GM10266 (cell line): Measurements from ENCODE around the gene PRKCH.

Experiments used
- DNase-seq: peaks from one replicate; pipeline ENCODE4 v3.0.0; 2012; ENCODE audit errors: extremely low spot score
- CTCF ChIP-seq: IDR thresholded peaks from 2 replicates; pipeline ENCODE4 v1.5.1; 2012; ENCODE audit warnings: mild to moderate bottlenecking, low read depth; ENCODE audit not compliant: control insufficient read depth, insufficient read depth; ENCODE audit errors: missing control alignments

PRKCH gene

DNA sequence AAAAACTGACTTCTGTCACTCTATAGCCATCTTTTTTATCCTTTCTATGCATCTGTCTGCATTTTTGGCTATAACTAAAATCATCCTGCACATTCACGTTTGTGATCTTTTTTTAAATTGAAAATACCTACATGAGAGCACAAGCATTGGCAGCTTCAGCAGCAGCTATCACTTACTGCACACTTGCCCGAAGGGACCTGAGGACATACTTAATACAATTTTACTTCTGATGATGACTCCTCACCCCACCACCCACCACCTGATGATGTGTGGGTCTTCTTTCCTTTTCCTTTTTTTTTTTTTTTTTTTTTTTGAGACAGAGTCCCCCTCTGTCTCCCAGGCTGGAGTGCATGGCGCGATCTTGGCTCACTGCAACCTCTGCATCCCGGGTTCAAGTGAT, 160.3 kb downstream of the PRKCH start:
- no peak for TF ChIP-seq CTCF
- DNase-seq = no peak

DNA sequence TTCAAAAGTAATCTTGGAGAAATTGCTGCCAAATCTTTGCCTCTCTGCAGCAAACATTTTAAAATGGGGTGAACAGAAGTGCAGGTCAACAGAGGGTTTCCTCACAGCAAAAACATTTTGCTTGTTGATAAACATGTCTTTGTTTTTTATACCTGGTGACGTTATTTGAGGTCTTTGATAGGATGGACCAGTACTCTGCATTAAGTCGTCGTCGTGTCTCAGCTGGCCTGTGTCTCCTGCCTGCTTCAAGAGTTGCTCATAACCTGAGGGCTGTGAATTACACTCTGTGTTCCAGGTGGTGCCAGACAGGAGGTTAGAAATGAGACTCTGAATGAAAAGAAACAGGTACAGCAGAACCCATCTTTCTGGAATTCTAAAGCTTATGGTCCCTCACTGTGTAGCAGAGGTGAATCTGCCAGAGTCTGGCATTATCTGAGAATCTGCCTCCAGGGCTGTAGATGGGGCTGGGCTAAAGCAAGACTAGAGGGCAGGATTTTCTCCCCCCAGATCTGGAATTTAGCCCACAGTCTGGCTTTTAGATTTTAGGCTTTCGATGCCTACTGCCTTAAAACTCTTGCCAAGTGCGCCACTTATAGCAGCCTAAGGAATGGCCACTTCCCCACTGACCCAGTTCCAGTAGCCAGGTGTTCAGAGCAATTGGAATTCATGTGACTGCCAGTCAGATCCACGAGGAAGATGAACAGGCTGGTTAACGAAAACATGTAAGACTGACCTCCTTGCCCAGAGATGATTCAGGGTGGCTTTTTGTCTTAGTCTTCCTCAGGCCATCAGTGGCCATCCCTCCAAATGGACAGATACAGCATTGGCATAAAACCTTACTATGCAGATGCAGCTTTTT, 161.2 kb downstream of the PRKCH start:
- DNase-seq = no peak
- no peak for TF ChIP-seq CTCF

DNA sequence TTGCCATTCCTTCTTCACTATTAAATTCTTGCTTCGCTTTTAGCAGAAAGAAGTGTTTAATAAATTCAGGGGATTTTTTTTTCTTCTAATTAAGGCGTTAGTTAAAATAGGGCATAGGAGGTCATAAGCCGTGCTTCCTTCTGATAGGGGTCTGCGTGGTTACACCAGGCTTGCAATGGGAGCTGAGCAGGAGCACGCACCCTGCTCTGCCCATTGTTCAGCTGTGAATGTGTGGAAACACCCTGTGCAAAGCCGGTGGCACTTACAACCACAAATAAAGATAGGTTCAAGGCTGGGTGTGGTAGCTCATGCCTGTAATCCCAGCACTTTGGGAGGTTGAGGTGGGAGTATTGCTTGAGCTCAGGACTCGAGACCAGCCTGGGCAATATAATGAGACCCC, 162.1 kb downstream of the PRKCH start:
- DNase-seq = no peak
- no peak for TF ChIP-seq CTCF

GRCh38 chr14:61484031-61484430, 162.7 kb downstream of the PRKCH start:
- TF ChIP-seq CTCF = no peak
- no peak for DNase-seq

GRCh38 chr14:61484826-61485584, 163.6 kb downstream of the PRKCH start:
- TF ChIP-seq CTCF = no peak
- no peak for DNase-seq

DNA sequence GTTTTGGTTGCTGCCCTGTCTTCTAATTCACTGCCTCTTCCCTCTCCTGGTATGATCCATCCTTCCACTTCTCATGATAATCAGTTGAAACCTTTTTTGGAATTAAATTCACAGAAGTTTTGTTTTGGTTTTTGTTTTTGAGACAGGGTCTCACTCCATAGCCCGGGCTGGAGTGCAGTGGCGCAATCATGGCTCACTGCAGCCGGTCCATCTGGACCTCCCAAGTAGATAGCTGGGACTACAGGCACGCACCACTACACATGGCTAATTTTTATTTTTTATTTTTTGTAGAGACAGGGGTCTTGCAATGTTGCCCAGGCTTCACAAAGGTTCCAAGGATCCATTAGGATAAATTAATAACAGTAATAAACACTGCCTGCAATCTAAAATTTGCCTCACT, 164.3 kb downstream of the PRKCH start:
- TF ChIP-seq CTCF = no peak
- DNase-seq = no peak
